ENCODE measurements around the gene UBAC2. TPM values are rescaled to one million over a fixed set of nuclear protein-coding genes. Genes with fewer than 3 reads are reported as not detected.

The UBAC2 gene
- total RNA-seq, 1 donor from 2014 or later, result 59.8 TPM

DNA sequence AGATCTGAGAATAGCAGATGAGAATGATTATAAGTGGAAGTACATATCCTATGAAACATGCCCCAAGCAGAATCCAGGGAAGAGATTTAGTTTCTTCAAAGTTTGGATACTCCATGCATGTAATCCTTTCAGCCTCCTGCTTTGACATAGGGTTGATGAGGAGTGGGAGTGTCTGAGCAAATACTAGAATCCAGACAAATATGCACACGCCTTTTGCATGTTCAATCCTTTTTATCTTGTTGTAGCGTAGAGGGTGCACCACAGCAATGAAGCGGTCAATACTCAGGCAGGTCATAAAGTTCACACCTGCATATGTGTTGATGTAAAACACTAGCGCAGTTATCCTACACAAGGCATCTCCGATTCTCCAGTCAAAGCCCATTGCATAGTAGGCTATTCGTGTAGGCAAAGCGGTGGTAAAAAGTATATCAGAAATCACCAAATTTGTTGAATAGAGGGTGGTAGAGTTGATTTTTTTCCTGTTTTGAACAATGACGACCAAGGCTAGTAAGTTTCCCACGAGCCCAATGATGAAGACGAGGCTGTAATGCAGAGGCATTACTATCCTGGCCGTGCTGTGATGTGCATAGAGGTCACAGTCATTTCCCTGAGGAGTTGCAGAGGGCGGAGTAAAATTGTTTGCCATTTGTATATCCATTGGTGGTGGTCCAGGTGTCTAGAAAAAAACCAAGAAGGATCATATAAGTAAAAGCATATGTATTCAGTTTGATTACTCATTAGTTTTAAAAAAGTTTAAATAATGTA is 95.0 kb downstream of the UBAC2 start:
- no peak for DNase-seq (ENCODE audit: low read depth, low spot score)
- Mint-ChIP-seq H3K4me1 (no peaks in the 10 kb centered on the region), H3K27me3 (ENCODE audit: low read depth) (no peaks in the 10 kb centered on the region), H3K4me3 (no peak overlapping the region), H3K27ac (ENCODE audit: unreplicated experiment) (no peak overlapping the region), H3K9me3 (no peaks in the 10 kb centered on the region), H3K36me3 (ENCODE audit: low read depth) (no peaks in the 10 kb centered on the region)
- TF ChIP-seq, protein P1, sequence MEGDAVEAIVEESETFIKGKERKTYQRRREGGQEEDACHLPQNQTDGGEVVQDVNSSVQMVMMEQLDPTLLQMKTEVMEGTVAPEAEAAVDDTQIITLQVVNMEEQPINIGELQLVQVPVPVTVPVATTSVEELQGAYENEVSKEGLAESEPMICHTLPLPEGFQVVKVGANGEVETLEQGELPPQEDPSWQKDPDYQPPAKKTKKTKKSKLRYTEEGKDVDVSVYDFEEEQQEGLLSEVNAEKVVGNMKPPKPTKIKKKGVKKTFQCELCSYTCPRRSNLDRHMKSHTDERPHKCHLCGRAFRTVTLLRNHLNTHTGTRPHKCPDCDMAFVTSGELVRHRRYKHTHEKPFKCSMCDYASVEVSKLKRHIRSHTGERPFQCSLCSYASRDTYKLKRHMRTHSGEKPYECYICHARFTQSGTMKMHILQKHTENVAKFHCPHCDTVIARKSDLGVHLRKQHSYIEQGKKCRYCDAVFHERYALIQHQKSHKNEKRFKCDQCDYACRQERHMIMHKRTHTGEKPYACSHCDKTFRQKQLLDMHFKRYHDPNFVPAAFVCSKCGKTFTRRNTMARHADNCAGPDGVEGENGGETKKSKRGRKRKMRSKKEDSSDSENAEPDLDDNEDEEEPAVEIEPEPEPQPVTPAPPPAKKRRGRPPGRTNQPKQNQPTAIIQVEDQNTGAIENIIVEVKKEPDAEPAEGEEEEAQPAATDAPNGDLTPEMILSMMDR (conservative IDR thresholded peaks at IDR 0.05), result no peak

DNA sequence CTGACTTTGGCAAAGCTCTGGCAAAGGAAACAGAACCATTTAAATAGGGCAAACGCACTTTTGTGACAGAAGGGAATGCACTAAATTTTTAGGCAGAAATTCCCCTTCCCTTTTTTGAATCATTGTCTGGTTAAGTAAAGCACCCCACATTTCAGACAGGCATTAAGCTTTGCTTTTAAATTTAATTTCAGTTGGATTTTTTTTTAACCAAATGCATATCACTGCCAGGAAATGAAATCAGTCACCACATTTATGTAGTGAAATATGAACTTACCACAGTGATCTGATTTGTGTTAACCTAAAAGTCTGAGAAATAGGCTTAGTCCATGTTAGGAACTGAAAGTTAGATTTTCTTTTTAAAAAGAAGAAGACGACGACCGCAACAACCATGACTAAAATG is 95.7 kb downstream of the UBAC2 start:
- no peaks in the 10 kb centered on the region for H3K27me3 Mint-ChIP-seq (ENCODE audit: low read depth)
- DNase-seq (ENCODE audit: low read depth, low spot score), result no peak
- no peaks in the 10 kb centered on the region for H3K4me1 Mint-ChIP-seq
- H3K27ac Mint-ChIP-seq (ENCODE audit: unreplicated experiment), result no peak overlapping the region
- H3K36me3 Mint-ChIP-seq (ENCODE audit: low read depth), result no peaks in the 10 kb centered on the region
- no peaks in the 10 kb centered on the region for H3K9me3 Mint-ChIP-seq
- TF ChIP-seq, protein P1 (conservative IDR thresholded peaks at IDR 0.05), result no peak
- H3K4me3 Mint-ChIP-seq, result no peak overlapping the region

DNA sequence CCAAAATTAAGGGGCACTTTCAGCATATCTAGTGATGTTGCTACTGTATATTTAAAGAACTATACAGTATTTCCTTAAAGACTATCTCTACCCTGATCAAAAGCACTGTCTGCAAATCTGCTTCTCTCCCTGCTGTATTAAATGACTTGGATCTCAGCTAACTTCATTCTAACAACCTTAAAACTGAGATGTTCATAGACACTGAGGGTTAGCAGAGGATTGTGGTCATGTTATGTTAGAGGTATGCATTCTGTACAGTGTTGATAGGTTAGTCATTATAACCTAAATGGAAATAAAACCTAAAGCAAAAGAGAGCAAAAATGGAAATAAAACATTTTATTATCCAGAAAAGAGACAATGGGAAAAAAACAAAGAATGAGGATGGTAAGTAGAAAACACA is 96.7 kb downstream of the UBAC2 start:
- no peaks in the 10 kb centered on the region for H3K27me3 Mint-ChIP-seq (ENCODE audit: low read depth)
- H3K9me3 Mint-ChIP-seq, result no peaks in the 10 kb centered on the region
- no peaks in the 10 kb centered on the region for H3K4me1 Mint-ChIP-seq
- TF ChIP-seq, protein P1 (conservative IDR thresholded peaks at IDR 0.05), result no peak
- H3K27ac Mint-ChIP-seq (ENCODE audit: unreplicated experiment), result no peak overlapping the region
- H3K4me3 Mint-ChIP-seq, result no peak overlapping the region
- H3K36me3 Mint-ChIP-seq (ENCODE audit: low read depth), result no peaks in the 10 kb centered on the region
- DNase-seq (ENCODE audit: low read depth, low spot score), result no peak

DNA sequence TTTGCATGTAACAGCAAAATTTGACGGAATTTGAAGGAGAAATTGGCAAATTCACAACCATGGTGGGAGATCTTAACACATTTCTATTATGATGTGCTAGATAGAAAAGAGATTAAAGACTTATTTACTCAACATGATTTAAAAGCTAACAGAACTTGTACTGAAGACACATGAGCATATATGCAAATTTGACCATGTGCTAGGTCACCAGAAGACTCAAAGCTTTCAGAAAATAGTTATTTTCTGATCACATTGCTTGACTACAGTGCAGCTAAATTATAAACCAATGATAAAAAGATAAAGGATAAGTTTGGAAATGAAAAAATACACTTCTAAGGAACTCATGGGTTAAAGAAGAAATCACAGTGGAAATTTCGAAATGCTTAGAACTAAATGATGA is 97.4 kb downstream of the UBAC2 start:
- Mint-ChIP-seq H3K4me3 (no peak overlapping the region), H3K4me1 (no peaks in the 10 kb centered on the region), H3K27ac (ENCODE audit: unreplicated experiment) (no peak overlapping the region), H3K27me3 (ENCODE audit: low read depth) (no peaks in the 10 kb centered on the region), H3K9me3 (no peaks in the 10 kb centered on the region), H3K36me3 (ENCODE audit: low read depth) (no peaks in the 10 kb centered on the region)
- no peak for DNase-seq (ENCODE audit: low read depth, low spot score)
- TF ChIP-seq, protein P1 (conservative IDR thresholded peaks at IDR 0.05), result no peak

DNA sequence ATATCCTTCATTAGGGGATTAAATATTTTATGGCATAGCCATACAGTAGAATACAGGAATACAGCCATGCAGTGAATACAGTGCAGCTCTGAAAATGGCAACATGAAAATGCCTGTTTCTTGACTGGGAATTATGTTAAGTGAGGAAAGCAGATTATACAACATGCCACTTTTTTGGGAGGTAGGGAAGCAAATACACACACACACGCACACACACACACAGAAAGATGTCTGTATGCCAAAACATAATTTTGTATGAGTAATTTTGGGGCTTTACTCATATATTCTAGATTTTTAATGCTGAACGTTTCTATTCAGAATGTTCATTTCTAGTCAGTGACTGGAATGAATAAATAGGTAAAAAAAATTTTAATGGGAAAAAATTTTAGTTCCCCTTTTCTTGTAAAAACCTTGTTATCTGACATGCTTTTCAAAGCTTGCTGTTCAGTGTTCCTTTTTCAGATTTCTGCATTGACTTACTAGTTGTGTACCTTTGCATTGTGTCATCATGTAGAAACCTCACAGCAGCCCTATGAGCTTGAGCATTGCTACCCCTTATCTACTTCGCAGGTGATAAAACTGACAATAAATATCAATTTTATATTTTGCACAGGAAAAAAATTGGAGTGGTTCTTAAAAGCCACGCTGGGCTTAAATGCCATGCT is 98.7 kb downstream of the UBAC2 start:
- H3K36me3 Mint-ChIP-seq (ENCODE audit: low read depth), result no peaks in the 10 kb centered on the region
- H3K4me1 Mint-ChIP-seq, result no peaks in the 10 kb centered on the region
- no peaks in the 10 kb centered on the region for H3K27me3 Mint-ChIP-seq (ENCODE audit: low read depth)
- H3K4me3 Mint-ChIP-seq, result no peak overlapping the region
- no peak overlapping the region for H3K27ac Mint-ChIP-seq (ENCODE audit: unreplicated experiment)
- TF ChIP-seq, protein P1 (conservative IDR thresholded peaks at IDR 0.05), result no peak
- H3K9me3 Mint-ChIP-seq, result no peaks in the 10 kb centered on the region
- DNase-seq (ENCODE audit: low read depth, low spot score), result no peak

All from neural crest cell (in vitro differentiated cells).